Activated CD8-positive, alpha-beta memory T cell treated with anti-CD3 and anti-CD28 coated beads, Interleukin-2, amount 50 U/mL, for 24 hours (primary cell): Measurements from ENCODE around the gene VDR.

Source experiments
- DNase-seq: peaks from one replicate; pipeline ENCODE4 v3.0.0-alpha.2; 2020; ENCODE audit errors: extremely low read depth

Gene VDR

GRCh38 chr12:47868552-47869031 lies 36.2 kb downstream of the VDR start:
- DNase-seq = no peak

GRCh38 chr12:47868041-47868440 lies 36.8 kb downstream of the VDR start:
- no peak for DNase-seq

- DNase-seq = peak; percentile 17
These were observed 37.3 kb downstream of the VDR start for GRCh38 chr12:47867495-47867941.

GRCh38 chr12:47864646-47865235 lies 40.1 kb downstream of the VDR start:
- no peak for DNase-seq

- DNase-seq = no peak
These were observed 40.8 kb downstream of the VDR start for GRCh38 chr12:47863985-47864384.

GRCh38 chr12:47863467-47863866 lies 41.3 kb downstream of the VDR start:
- DNase-seq = no peak

GRCh38 chr12:47862881-47863280 lies 41.9 kb downstream of the VDR start:
- no peak for DNase-seq

- no peak for DNase-seq
These were observed 42.5 kb downstream of the VDR start for GRCh38 chr12:47862167-47862750.

GRCh38 chr12:47860873-47861272 lies 43.9 kb downstream of the VDR start:
- no peak for DNase-seq

- no peak for DNase-seq
These were observed 44.4 kb downstream of the VDR start for GRCh38 chr12:47860279-47860841.

GRCh38 chr12:47858511-47859266 lies 46.1 kb downstream of the VDR start:
- DNase-seq = no peak

- no peak for DNase-seq
These were observed 47.8 kb downstream of the VDR start for GRCh38 chr12:47856721-47857575.

GRCh38 chr12:47856094-47856493 lies 48.7 kb downstream of the VDR start:
- no peak for DNase-seq

GRCh38 chr12:47855502-47855901 lies 49.3 kb downstream of the VDR start:
- DNase-seq = no peak

GRCh38 chr12:47854531-47854930 lies 50.3 kb downstream of the VDR start:
- DNase-seq = no peak

GRCh38 chr12:47852096-47852571 lies 52.7 kb downstream of the VDR start:
- no peak for DNase-seq

GRCh38 chr12:47851303-47851952 lies 53.4 kb downstream of the VDR start:
- DNase-seq = no peak

- DNase-seq = no peak
These were observed 54.4 kb downstream of the VDR start for GRCh38 chr12:47850153-47851084.

GRCh38 chr12:47849261-47849660 lies 55.5 kb downstream of the VDR start:
- DNase-seq = no peak

GRCh38 chr12:47848853-47849252 lies 55.9 kb downstream of the VDR start:
- DNase-seq = no peak
